ENCODE data around the gene BMP6.

The BMP6 gene

GRCh38 chr6:7836371-7837026, 110.6 kb downstream of the BMP6 start:
- Mint-ChIP-seq H3K4me3 (no peak overlapping the region), H3K27me3 (ENCODE audit: low read depth, poor library complexity) (peaks cover 3% of the 10 kb centered on the region), H3K27ac (no peak overlapping the region), H3K36me3 (ENCODE audit: low read depth) (no peaks in the 10 kb centered on the region), H3K9me3 (peaks cover 3% of the 10 kb centered on the region), H3K4me1 (peaks cover 29% of the 10 kb centered on the region)
- TF ChIP-seq CTCF (IDR thresholded peaks at IDR 0.05): no peak
- no peak for DNase-seq

GRCh38 chr6:7841781-7842468, 116.0 kb downstream of the BMP6 start:
- no peak for TF ChIP-seq CTCF (IDR thresholded peaks at IDR 0.05)
- no peaks in the 10 kb centered on the region for H3K4me1 Mint-ChIP-seq
- H3K9me3 Mint-ChIP-seq: peaks cover 3% of the 10 kb centered on the region
- no peaks in the 10 kb centered on the region for H3K36me3 Mint-ChIP-seq (ENCODE audit: low read depth)
- H3K4me3 Mint-ChIP-seq: no peak overlapping the region
- H3K27ac Mint-ChIP-seq: no peak overlapping the region
- H3K27me3 Mint-ChIP-seq (ENCODE audit: low read depth, poor library complexity): peaks cover 4% of the 10 kb centered on the region
- DNase-seq: no peak

- no peak for TF ChIP-seq CTCF (IDR thresholded peaks at IDR 0.05)
- peaks cover 15% of the 10 kb centered on the region for H3K36me3 Mint-ChIP-seq (ENCODE audit: low read depth)
- no peak overlapping the region for H3K27ac Mint-ChIP-seq
- DNase-seq: no peak
- H3K4me3 Mint-ChIP-seq: no peak overlapping the region
- no peaks in the 10 kb centered on the region for H3K27me3 Mint-ChIP-seq (ENCODE audit: low read depth, poor library complexity)
- peaks cover 40% of the 10 kb centered on the region for H3K9me3 Mint-ChIP-seq
- H3K4me1 Mint-ChIP-seq: no peaks in the 10 kb centered on the region
Measured at GRCh38 chr6:7846966-7847818, 121.3 kb downstream of the BMP6 start.

GRCh38 chr6:7848229-7848628, 122.3 kb downstream of the BMP6 start:
- no peaks in the 10 kb centered on the region for H3K4me1 Mint-ChIP-seq
- peaks cover 48% of the 10 kb centered on the region for H3K9me3 Mint-ChIP-seq
- no peak for TF ChIP-seq CTCF (IDR thresholded peaks at IDR 0.05)
- H3K36me3 Mint-ChIP-seq (ENCODE audit: low read depth): peaks cover 15% of the 10 kb centered on the region
- no peak overlapping the region for H3K4me3 Mint-ChIP-seq
- H3K27me3 Mint-ChIP-seq (ENCODE audit: low read depth, poor library complexity): no peaks in the 10 kb centered on the region
- no peak for DNase-seq
- no peak overlapping the region for H3K27ac Mint-ChIP-seq

GRCh38 chr6:7851780-7852179, 125.9 kb downstream of the BMP6 start:
- Mint-ChIP-seq H3K36me3 (ENCODE audit: low read depth) (peaks cover 15% of the 10 kb centered on the region), H3K27ac (no peak overlapping the region), H3K9me3 (peaks cover 59% of the 10 kb centered on the region), H3K4me3 (no peak overlapping the region), H3K27me3 (ENCODE audit: low read depth, poor library complexity) (no peaks in the 10 kb centered on the region), H3K4me1 (no peaks in the 10 kb centered on the region)
- TF ChIP-seq CTCF (IDR thresholded peaks at IDR 0.05): no peak
- DNase-seq: no peak
